K562 (cell line): ENCODE measurements around the gene SIGLEC5. TPM values are rescaled to one million over a fixed set of nuclear protein-coding genes. Genes with fewer than 3 reads are reported as not detected.

ENCODE experiments used
- ATAC-seq: fragments of 200-7000 bp; cut with Tn5 transposase; 3 replicates; pipeline ENCODE4 v1.9.1; 2020; ENCODE audit warnings: moderate library complexity
- BruUV-seq: library from RNA; stranded (reverse); fragments of 400-500 nt; replicated peaks from 2 replicates; lab custom pipeline; 2021; lab: Mats Ljungman, UMichigan
- CTCF ChIA-PET: fragments of 300-600 bp; formaldehyde crosslinking; extraction: SDS; loops from one replicate; lab custom pipeline; 2021; ENCODE audit warnings: low intra/inter-chr PET ratio; lab: Yijun Ruan, JAX
- POLR2A ChIA-PET: fragments of 300-600, 350-650 bp; sonication (Branson Sonifier 250); formaldehyde crosslinking; extraction: SDS; loops from one replicate; lab custom pipeline; 2021; ENCODE audit warnings: antibody characterized with exemption, inconsistent platforms; lab: Yijun Ruan, JAX
- DNase-seq, 4 experiments: peaks; one replicate each; pipeline versions ENCODE4 v3.0.0 to v3.0.0-alpha.2; 2011 to 2018; ENCODE audit warnings: low spot score in 3 of 4, mixed read lengths in 3 of 4; ENCODE audit errors: extremely low read depth in 1 of 4
- FAIRE-seq: peaks from 2 replicates; lab custom pipeline; 2011; peaks lifted over from hg19 to GRCh38; lab: Jason Lieb, UNC
- H2AFZ ChIP-seq: 2 replicates; pipeline ENCODE4 v1.6.0; 2011; ENCODE audit warnings: low read depth, low read length, control low read depth, inconsistent platforms
- H3K27ac ChIP-seq: fragments of 200-600 bp; 3 replicates; pipeline ENCODE4 v1.8.0; 2011; ENCODE audit warnings: low read depth, mild to moderate bottlenecking, control low read depth, inconsistent platforms, low read length, moderate library complexity, mixed read lengths; ENCODE audit errors: extremely low read depth
- H3K27me3 ChIP-seq, 2 experiments: fragments of 300-600 bp in 1 of 2; 2 replicates in 1 of 2; 3 replicates in 1 of 2; pipeline versions ENCODE4 v1.6.0 to v1.8.0; 2011; ENCODE audit warnings: inconsistent platforms in 2 of 2, low read length in 2 of 2, mild to moderate bottlenecking in 1 of 2, mixed read lengths in 1 of 2, moderate library complexity in 1 of 2; ENCODE audit not compliant: control insufficient read depth in 2 of 2, insufficient read depth in 2 of 2
- H3K36me3 ChIP-seq: fragments of 300-600 bp; 3 replicates; pipeline ENCODE4 v1.8.0; 2011; ENCODE audit warnings: mild to moderate bottlenecking, low read length, inconsistent platforms; ENCODE audit not compliant: control insufficient read depth, insufficient read depth
- H3K4me1 ChIP-seq, 2 experiments: fragments of 200-600 bp in 1 of 2; replicated peaks in 1 of 2; 2 replicates in 1 of 2; 3 replicates in 1 of 2; pipeline versions ENCODE4 v1.5.1 to v1.8.0; 2011; ENCODE audit warnings: inconsistent platforms in 2 of 2, low read length in 2 of 2, mild to moderate bottlenecking in 1 of 2, mixed read lengths in 1 of 2, moderate library complexity in 1 of 2; ENCODE audit not compliant: control insufficient read depth in 2 of 2, insufficient read depth in 2 of 2
- H3K4me2 ChIP-seq: 2 replicates; pipeline ENCODE4 v1.6.1; 2011; ENCODE audit warnings: low read length, control low read depth, inconsistent platforms, mixed read lengths; ENCODE audit not compliant: insufficient read depth
- H3K4me3 ChIP-seq: fragments of 200-600 bp; sonication (generic), shearing (Covaris generic); 2 replicates; pipeline ENCODE4 v1.5.1; 2016; ENCODE audit warnings: control low read depth, inconsistent platforms
- H3K79me2 ChIP-seq: fragments of 200-600 bp; 3 replicates; pipeline ENCODE4 v1.8.0; 2011; ENCODE audit warnings: low read length, inconsistent platforms; ENCODE audit not compliant: control insufficient read depth, insufficient read depth
- H3K9ac ChIP-seq, 2 experiments: 2 replicates each; pipeline versions ENCODE4 v1.6.0 to v1.6.1; 2011; ENCODE audit warnings: low read depth in 2 of 2, low read length in 2 of 2, control low read depth in 1 of 2, inconsistent platforms in 1 of 2, mild to moderate bottlenecking in 1 of 2, mixed read lengths in 1 of 2; ENCODE audit not compliant: insufficient read depth in 1 of 2
- H3K9me1 ChIP-seq: one replicate; pipeline ENCODE4 v1.6.0; 2011; ENCODE audit warnings: inconsistent platforms, mild to moderate bottlenecking, low read length, moderate library complexity; ENCODE audit not compliant: control insufficient read depth, insufficient read depth
- H3K9me3 ChIP-seq: replicated peaks from 2 replicates; pipeline ENCODE4 v1.5.1; 2011; ENCODE audit warnings: low read depth, low read length, inconsistent platforms; ENCODE audit not compliant: control insufficient read depth, insufficient read depth
- H4K20me1 ChIP-seq: replicated peaks from 2 replicates; pipeline ENCODE4 v1.6.1; 2011; ENCODE audit warnings: low read length, inconsistent platforms, mixed read lengths; ENCODE audit not compliant: control insufficient read depth, insufficient read depth
- CEBPB ChIP-seq: fragments of 450-650 bp; IDR thresholded peaks from 2 replicates; pipeline ENCODE4 v1.6.1; 2016; ENCODE audit warnings: missing genetic modification characterization, missing compliant biosample characterization
- CEBPG ChIP-seq, 3 experiments: fragments of 200-800 bp in 1 of 3; sonication (Bioruptor generic) in 1 of 3; sonication (generic) in 1 of 3; formaldehyde crosslinking in 1 of 3; IDR thresholded peaks in 2 of 3; conservative IDR thresholded peaks in 1 of 3; 2 replicates each; pipeline versions ENCODE4 v1.6.1 to v1.8.0; 2016 to 2022; ENCODE audit warnings: missing compliant biosample characterization in 2 of 3, missing genetic modification characterization in 2 of 3, mild to moderate bottlenecking in 1 of 3, missing genetic modification reagents in 1 of 3
- LEF1 ChIP-seq: fragments of 450-650 bp; IDR thresholded peaks from 2 replicates; pipeline ENCODE4 v1.6.1; 2016; ENCODE audit warnings: mild to moderate bottlenecking
- TARDBP ChIP-seq: fragments of 450-650 bp; IDR thresholded peaks from 2 replicates; pipeline ENCODE4 v1.6.1; 2016
- U2AF2 ChIP-seq: fragments of 200-400 bp; formaldehyde crosslinking; optimal IDR thresholded peaks from 2 replicates; pipeline ENCODE3; 2017; ENCODE audit warnings: low read depth, mild to moderate bottlenecking, low read length
- in situ Hi-C: fragments of 300-500 bp; cut with MboI; formaldehyde crosslinking; loops from 4 replicates; pipeline ENCODE4 v1.15.0; 2018; ENCODE audit warnings: inconsistent platforms, mixed read lengths
- intact Hi-C: fragments of 100-400 bp; cut with micrococcal nuclease; formaldehyde crosslinking; loops from 2 replicates; pipeline ENCODE4 v1.14.2; 2022
- polyA plus RNA-seq, 8 experiments: library from polyadenylated mRNA; depleted of rRNA in 4 of 8; stranded (reverse) in 5 of 8; unstranded in 3 of 8; fragments of >200 nt; fragmentation: Nextera tagmentation in 2 of 8; fragmentation: Illumina TruSeq in 1 of 8; extraction: Ambion mirVana in 2 of 8; extraction: Trizol in 1 of 8; gene quantifications; 2 replicates each; pipeline versions ENCODE4 v1.2.1 to v1.2.3, GENCODE V29; 2011 to 2014; ENCODE audit warnings: inconsistent platforms in 1 of 8, missing spikeins in 1 of 8
- total RNA-seq, 7 experiments: library from RNA; depleted of rRNA in 6 of 7; stranded (reverse); fragments of >200 nt in 6 of 7; fragmentation: Illumina TruSeq in 2 of 7; extraction: Trizol in 2 of 7; gene quantifications; 2 replicates each; pipeline versions ENCODE4 v1.2.1 to v1.2.3, GENCODE V29; 2011 to 2021; ENCODE audit warnings: low replicate concordance in 1 of 7
- TF ChIP-seq, protein P1 (sequence below), 2 experiments: fragments of 450-650 bp in 1 of 2; sonication (generic) in 1 of 2; formaldehyde crosslinking in 1 of 2; IDR thresholded peaks in 1 of 2; conservative IDR thresholded peaks in 1 of 2; 2 replicates each; pipeline versions ENCODE4 v1.6.1 to v1.8.1; 2016 to 2023; ENCODE audit warnings: mild to moderate bottlenecking in 2 of 2, moderate library complexity in 2 of 2, inconsistent platforms in 1 of 2, missing genetic modification reagents in 1 of 2

The SIGLEC5 gene
- total and polyA plus RNA-seq, 9 of the 15 experiments (the other 6 are each of a cell fraction or from before 2014, with no cell fraction given) = 0.14 TPM; not detected in 8

DNA sequence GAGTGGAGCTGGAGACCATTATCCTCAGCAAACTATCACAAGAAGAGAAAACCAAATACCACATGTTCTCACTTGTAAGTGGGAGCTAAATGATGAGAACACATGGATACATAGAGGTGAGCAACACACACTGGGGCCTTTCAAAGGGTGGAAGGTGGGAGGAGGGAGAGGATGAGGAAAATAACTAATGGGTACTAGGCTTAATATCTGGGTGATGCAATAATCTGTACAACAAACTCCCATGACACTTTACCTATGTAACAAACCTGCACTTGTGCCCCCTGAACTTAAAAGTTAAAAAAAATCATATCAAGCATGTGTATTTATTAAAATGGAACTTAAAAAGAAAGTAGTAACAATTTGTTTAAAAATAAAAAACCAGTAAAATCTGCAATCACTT is 11.4 kb upstream of the SIGLEC5 start:
- POLR2A ChIA-PET = no interaction called here
- H4K20me1 ChIP-seq = no peaks in the 10 kb centered on the region
- no peaks in the 10 kb centered on the region for H3K79me2 ChIP-seq
- no TSS peak for BruUV-seq
- no peaks in the 10 kb centered on the region; a peak in 1 of 5 replicates for H3K4me1 ChIP-seq
- peaks cover 11 to 24% of the 10 kb centered on the region in 2 experiments for H3K27me3 ChIP-seq
- intact Hi-C loops (loop anchor here (5.0 kb wide), 1 partner anchor 169 kb away; no protein-coding TSS in a partner anchor), in situ Hi-C loops (no loop called here)
- no peak overlapping the region for H3K9ac ChIP-seq
- no peaks in the 10 kb centered on the region for H3K36me3 ChIP-seq
- no peak overlapping the region for H3K27ac ChIP-seq
- H3K9me3 ChIP-seq = no peaks in the 10 kb centered on the region
- no peak overlapping the region for H2AFZ ChIP-seq
- no peak for ATAC-seq
- no peak overlapping the region for H3K4me2 ChIP-seq
- DNase-seq = no peak
- no peaks in the 10 kb centered on the region for H3K9me1 ChIP-seq
- no peak for TF ChIP-seq LEF1
- TF ChIP-seq CEBPG (CRISPR knock-in tag; IDR thresholded peaks at IDR 0.05) = no peak
- TF ChIP-seq CEBPG (tag; conservative IDR thresholded peaks at IDR 0.05 in 1 of 2, IDR thresholded peaks at IDR 0.05 in 1 of 2) = peak; percentile 32 to 77; a peak in 2 of 4 replicates
- TF ChIP-seq, protein P1, sequence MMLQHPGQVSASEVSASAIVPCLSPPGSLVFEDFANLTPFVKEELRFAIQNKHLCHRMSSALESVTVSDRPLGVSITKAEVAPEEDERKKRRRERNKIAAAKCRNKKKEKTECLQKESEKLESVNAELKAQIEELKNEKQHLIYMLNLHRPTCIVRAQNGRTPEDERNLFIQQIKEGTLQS (IDR thresholded peaks at IDR 0.05) = peak; percentile 66
- TF ChIP-seq, protein P1 (CRISPR knock-in tag; conservative IDR thresholded peaks at IDR 0.05) = no peak
- TF ChIP-seq U2AF2 = no peak
- peak; percentile 43; the same call in 1 of the 2 replicates for TF ChIP-seq CEBPB
- no peak for TF ChIP-seq TARDBP
- CTCF ChIA-PET = no interaction called here
- FAIRE-seq = no peak
- no peak overlapping the region for H3K4me3 ChIP-seq
